Fibroblast of skin of right quadriceps (primary cell): ENCODE data around the gene USP46.

Experiments used
- DNase-seq: peaks from one replicate; pipeline ENCODE4 v3.0.0-alpha.2; 2013

Gene USP46, protein sequence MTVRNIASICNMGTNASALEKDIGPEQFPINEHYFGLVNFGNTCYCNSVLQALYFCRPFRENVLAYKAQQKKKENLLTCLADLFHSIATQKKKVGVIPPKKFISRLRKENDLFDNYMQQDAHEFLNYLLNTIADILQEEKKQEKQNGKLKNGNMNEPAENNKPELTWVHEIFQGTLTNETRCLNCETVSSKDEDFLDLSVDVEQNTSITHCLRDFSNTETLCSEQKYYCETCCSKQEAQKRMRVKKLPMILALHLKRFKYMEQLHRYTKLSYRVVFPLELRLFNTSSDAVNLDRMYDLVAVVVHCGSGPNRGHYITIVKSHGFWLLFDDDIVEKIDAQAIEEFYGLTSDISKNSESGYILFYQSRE

GRCh38 chr4:52659001-52659721 is at the start of gene USP46:
TSS of gene USP46 (minus strand) at chr4:52659301. CDS start at chr4:52659150, 151 bp downstream.
- peak; percentile 79 for DNase-seq

- DNase-seq = no peak
These were observed 45.6 kb upstream of the USP46 start for GRCh38 chr4:52704661-52705060.

GRCh38 chr4:52704133-52704532 is 45.0 kb upstream of the USP46 start:
- no peak for DNase-seq

- DNase-seq = no peak
These were observed 42.1 kb upstream of the USP46 start for GRCh38 chr4:52701207-52701606.

- no peak for DNase-seq
These were observed 35.8 kb upstream of the USP46 start for GRCh38 chr4:52694936-52695335.

DNA sequence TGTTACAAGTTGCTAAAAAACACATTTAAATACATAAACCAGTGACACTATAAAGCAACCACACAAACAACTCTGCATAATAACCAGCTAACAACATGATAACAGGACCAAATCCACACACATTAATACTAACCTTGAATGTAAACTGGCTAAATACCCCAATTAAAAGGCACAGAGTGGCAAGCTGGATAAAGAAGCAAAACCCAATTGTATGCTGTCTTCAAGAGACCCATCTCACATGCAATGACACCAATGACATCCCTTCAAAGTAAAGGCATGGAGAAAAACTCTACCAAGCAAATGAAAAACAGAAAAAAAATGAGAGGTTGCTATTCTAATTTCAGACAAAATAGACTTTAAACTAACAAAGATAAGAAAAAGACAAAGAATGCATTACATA is 34.4 kb upstream of the USP46 start:
- no peak for DNase-seq

- no peak for DNase-seq
These were observed 30.0 kb upstream of the USP46 start for GRCh38 chr4:52689096-52689495.

DNA sequence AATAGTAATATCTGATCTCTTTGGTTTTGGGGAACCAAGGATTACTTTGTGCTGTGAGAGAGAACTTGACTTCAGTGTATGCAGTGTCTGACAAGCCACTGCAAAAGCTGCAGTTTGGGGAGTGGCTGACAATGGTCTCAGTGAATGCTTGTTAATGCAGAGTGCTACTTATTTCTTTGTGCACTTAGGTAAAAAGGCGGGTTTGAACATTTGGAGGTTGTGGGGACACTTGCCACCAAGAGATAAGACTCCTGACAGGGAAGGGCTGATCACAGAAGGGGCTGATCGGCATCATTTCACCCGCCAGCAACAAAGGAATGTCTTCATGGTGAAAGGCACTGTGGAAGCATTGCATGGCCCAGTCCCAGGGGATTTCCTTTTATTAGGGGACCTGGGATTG is 28.6 kb upstream of the USP46 start:
- no peak for DNase-seq

- no peak for DNase-seq
These were observed 26.2 kb upstream of the USP46 start for GRCh38 chr4:52685316-52685715.

GRCh38 chr4:52684896-52685295 is 25.8 kb upstream of the USP46 start:
- no peak for DNase-seq

DNA sequence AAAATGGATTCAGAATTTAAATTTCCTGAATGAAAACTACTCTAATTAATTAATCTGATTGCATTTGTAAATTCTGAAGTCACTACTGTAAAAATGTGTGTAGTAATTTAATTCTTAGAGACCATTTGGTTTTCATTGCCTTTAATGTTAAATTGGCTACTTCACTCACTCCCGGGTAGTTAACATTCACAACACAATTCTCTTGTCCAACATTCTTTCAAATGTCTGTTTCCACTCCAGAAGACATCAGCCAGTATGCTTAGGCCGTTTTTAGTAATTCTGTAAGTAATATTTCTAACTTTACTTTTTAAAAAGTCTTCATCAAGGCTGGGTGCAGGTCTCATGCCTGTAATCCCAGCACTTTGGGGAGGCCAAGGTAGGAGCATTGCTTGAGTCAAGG is 21.3 kb upstream of the USP46 start:
- no peak for DNase-seq

DNA sequence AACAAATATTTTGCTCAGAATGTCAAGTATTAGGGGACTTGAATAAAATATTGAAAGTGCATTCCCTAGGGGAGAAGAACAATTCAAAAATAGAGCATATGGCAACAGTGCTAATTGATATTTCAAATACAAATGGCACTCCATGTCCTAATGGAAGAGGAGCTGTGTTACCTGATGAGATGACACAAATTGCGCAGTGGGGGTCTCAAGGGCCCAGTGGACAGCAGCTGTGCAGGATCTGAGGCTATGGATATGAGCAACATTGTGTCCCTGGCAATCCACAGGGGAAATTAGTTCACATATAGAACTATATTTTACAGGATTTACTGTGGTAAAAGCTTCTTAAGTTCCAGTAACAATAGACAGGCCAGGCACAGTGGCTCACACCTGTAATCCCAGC is 17.4 kb upstream of the USP46 start:
- no peak for DNase-seq

- no peak for DNase-seq
These were observed 16.0 kb upstream of the USP46 start for GRCh38 chr4:52675111-52675510.

DNA sequence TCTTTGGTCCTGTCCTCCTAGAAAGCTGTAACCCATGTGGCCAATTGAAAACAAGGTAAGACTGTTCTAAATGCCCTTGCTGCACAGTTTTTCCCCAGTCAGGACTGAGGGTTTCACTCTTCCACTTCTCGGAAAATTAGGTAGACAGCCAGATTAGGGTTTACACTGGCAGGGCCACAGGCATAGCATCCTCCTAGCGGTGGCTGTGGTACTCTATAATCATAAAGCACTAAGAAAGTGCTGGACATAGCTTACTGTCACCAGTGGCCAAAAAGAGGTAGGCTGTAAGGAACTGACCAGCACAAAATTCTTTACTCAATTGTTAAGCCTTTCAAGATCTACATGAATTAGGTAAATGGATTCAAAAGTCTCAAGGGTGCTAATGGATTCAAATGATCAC is 11.6 kb upstream of the USP46 start:
- DNase-seq = no peak

DNA sequence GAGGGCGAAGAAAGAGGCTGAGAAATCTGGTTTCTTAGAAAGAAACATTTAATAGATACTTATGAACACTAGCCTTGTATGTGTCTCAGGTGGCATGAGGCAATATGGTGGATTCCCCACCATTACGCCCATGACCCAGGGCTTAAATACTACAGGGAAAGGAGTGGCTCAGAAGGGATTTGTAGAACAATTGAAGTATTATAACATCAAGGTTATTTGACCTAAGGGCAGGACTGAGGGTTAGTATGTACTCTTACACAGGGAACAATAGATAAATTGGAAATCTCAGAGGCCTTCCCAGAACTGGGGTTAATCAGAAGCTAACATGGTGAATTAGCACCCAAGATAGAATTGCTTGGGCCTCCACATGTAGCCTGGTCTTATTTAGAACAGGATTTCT is 11.0 kb upstream of the USP46 start:
- DNase-seq = no peak

DNA sequence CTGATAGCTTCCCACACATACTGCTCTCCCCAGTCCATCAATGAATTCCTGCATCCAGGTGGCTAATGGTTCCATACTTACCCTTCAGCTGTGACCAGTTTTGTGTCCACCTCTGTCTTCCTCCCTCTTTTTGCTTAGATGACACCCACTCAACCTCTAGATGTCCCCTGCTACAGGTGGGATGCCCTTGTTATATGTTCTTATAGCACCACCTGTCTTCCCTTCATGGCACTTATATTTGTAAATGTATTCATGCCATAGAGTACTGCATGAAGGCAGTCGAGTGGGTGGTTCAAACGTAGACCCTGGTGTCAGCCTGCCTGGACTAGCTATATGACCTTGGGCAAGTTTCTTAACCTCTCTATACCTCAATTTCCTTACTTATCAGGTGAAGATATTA is 6.5 kb upstream of the USP46 start:
- DNase-seq = no peak

DNA sequence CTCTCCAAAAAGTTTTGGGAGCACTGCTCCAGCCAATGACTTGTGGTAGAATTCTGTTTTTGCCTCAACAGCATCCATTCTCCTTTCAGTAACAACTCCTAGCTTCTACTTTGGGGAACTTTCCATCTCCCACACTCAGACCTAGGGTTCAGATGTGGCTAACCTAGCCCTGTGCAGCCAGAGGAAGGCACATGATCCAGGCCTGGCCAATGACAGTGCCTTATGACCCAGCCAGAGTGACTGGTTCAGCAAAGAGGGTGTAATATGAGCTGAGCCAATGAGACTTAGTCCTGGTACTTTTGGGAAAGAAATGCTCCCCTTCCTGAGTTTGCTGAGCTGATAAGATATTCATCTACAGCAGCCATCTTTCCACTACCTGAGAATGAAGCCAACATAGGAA is 5.4 kb upstream of the USP46 start:
- no peak for DNase-seq

GRCh38 chr4:52661966-52662690 is 3.0 kb upstream of the USP46 start:
- DNase-seq = no peak

DNA sequence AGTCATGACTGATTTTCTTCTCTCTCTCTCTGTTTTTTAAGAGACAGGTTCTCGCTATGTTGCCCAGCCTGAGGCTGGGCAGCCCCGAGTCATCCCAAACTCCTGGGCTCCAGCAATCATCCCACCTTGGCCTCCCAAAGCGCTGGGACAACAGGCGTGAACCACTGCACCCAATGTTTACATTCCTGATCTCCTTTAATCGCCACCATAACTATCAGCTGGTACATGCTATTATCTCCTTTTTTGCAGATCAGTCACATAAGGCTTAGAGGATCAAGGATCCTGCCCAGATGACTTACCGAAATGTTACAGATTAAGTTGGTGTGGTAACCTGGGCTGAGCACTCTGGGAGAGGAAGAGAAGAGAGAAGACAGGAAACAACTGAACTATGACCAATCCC is 1.5 kb upstream of the USP46 start:
- DNase-seq = no peak

DNA sequence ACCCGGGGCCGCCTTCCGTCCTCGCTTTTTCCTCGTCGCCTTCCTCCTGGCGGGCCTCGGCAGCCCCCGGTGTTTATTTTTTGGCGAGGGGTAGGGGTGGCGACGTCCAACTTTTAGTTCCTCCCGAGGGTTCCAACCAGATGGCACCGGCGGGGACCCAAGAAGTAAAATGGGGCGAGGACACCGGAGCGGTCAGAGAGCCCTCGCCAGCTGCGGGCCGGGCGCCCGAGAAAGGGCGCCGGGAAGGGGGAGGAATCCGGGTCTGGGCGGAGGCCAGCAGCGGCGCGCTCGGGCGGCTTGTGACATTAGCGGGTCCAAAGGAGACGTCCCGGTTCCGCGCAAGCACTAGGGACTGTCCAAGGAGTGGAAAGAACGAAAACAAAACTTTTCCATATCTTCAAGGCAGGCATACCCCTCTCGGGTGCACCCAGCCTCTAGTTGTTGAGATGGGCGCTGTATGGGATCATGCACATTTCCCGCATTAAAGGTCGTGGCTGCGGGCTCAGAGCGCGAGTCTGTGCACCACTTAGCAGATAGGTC is 691 bp upstream of the USP46 start:
- no peak for DNase-seq

DNA sequence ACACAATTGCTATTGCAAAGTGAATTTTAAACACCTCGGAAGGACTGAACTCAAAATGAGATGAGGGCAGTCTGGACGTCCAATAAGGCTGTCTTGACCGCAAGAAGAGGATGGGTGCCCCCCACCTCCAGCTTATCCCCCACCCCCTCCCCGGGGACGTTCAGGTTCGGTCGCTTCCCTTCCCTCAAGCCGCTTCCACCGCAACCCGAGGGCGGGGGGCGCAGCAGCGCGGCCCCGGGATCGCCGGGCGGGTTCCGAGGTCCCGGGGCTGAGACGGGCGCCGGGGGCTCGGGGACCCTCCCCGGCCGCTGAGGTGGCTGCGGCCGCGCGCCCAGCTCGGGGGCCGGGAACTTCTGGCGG is 480 bp downstream of the USP46 start:
- no peak for DNase-seq

GRCh38 chr4:52657618-52658501 is 1.2 kb downstream of the USP46 start:
- DNase-seq = peak; percentile 71

GRCh38 chr4:52657292-52657617 is 1.8 kb downstream of the USP46 start:
- no peak for DNase-seq
